GM19035 (cell line): Measurements from ENCODE around the gene RGS5.

Experiments used
- ATAC-seq: cut with Tn5 transposase; IDR thresholded peaks from one replicate; pipeline ENCODE4 v1.9.1; 2021; ENCODE audit not compliant: unreplicated experiment

The RGS5 gene

DNA sequence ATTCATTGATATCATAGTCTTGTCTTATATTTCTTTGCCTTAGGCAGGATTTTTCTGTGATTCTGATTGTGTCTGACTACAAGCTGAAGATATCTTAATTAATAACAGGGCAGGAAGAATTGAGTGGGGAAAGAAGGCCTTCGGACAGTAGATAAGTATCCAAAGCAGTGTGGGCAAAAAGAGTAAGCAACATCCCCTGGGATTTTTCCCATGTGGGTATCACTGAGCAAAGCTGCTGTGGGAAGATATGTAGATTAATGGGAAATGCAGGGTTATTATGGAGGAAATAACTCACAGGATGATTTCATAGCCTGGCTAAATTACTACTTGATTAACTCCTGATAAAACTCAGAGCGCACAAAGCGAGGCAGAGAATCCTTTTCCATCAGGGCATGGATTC lies 55.7 kb downstream of the RGS5 start:
- no peak for ATAC-seq

DNA sequence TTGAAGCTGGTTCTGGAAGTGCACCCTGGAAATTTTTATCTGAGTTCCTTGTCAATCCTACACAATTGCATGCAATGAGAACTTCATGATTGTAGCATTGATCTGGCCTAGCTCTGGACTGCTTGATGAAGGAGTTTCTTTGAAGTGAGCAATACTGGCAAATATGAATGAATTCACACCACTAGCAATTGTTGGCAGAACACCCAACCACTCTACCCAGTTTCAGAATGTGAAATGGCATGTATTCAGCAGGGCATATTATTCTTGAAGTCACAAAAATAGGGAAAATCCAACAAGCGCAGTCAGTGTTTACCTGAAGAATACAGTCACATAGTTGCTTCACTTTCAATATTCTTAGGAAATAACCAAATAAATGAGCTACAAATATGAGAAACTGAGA lies 57.3 kb downstream of the RGS5 start:
- no peak for ATAC-seq

DNA sequence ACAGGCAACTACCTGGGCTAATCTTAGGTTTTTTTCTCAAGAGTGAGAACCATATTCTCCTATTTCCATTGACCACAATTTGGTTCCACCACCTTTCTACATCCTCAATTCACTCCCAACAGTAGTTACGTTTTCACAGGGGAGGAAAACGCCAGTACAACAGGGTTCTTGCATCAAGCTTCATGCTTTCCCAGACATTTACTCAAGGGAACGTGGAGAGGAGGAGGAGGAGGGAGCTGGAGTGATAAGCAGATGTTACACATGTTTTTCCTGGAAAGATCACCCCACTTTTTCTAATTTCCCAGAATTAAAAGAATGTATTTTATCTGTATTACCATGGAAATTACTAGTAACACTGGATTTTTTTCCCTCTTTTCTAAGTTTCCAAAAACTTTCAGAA lies 58.3 kb downstream of the RGS5 start:
- ATAC-seq: no peak

GRCh38 chr1:163142152-163142551 lies 60.6 kb downstream of the RGS5 start:
- no peak for ATAC-seq

GRCh38 chr1:163141556-163141955 lies 61.2 kb downstream of the RGS5 start:
- no peak for ATAC-seq

GRCh38 chr1:163137556-163138265 lies 65.0 kb downstream of the RGS5 start:
- ATAC-seq: no peak

DNA sequence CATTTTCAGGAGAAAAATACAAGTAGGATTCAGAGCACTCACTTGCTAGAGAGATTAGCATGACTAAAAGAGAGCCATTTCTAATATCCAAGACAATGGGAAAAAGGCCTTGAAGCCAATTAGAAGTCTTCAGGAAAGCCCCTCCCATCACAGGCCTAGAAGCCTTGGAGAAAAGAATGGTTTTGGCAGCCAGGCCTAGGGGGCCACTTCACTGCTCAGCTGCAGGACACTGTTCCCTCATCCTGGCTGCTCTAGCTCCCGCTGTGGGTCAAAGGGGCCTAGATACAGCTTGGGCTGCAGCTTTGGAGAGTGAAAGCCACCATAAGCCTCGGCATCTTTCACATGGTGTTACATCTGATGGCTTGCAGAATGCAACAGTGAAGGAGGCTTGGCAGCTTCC lies 70.7 kb downstream of the RGS5 start:
- no peak for ATAC-seq

GRCh38 chr1:163130225-163130856 lies 72.4 kb downstream of the RGS5 start:
- ATAC-seq: no peak

DNA sequence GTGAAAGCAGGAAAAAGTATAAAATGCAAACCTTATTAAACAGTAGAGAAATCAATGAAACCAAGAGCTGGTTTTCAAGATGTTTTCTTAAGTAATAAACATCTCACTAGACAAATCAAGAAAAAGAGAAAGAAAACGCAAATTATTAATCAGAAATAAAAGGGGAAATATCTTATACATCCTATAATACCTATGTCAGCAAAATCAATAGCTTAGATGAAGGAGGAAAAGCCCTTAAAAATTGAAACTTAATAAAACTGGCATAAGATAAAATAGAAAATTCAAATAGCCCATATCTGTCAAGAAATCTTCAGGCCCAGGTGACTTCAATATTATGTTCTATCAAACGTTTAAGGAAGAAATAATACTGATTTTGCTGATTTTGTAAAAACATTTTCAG lies 74.4 kb downstream of the RGS5 start:
- no peak for ATAC-seq

- no peak for ATAC-seq
Observed at GRCh38 chr1:163124812-163125211, 77.9 kb downstream of the RGS5 start.

DNA sequence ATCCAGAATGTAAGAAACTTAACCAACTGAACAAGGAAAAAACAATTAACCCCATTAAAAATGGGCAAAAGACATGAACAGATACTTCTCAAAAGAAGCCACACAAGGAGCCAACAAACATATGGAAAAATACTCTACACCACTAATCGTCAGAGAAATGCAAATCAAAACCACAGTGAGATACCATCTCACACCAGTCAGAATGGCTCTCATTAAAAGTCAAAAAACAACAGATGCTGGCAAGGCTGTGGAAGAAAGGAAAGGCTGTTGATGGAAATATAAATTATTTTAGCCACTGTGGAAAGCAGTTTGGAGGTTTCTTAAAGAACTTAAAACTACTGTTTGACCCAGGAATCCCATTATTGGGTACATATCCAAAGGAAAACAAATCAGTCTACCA lies 82.3 kb downstream of the RGS5 start:
- ATAC-seq: no peak

DNA sequence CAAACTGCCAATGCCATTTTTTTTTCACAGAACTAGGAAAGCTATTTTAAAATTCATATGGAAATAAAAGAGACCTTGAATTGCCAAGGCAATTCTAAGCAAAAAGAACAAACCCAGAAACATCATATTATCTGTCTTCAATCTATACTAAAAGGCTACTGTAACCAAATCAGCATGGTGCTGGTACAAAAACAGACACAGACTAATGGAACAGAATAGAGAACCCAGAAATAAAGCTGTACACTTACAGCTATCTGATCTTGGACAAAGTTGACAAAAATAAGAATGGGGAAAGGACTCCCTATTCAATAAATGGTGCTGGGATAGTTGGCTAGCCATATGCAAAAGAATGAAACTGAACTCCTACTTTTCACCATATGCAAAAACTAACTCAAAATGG lies 83.0 kb downstream of the RGS5 start:
- ATAC-seq: no peak

DNA sequence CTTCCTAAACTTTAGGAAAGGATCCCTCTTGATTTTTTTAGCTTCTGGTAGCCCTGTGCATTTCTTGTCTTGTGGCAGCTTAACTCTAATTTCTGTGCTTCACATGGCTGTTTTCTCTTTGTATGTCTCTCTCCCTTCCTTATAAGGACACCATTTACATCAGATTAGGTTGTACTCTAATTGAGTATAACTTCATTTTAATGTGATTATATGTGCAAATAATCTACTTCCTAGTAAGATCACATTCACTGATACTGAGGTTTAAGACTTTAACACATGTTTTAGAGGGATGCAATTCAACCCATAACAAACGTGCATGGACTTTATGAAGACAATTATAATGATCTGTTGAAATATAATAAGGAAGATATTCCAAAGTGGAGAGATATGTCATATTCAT lies 86.8 kb downstream of the RGS5 start:
- no peak for ATAC-seq

DNA sequence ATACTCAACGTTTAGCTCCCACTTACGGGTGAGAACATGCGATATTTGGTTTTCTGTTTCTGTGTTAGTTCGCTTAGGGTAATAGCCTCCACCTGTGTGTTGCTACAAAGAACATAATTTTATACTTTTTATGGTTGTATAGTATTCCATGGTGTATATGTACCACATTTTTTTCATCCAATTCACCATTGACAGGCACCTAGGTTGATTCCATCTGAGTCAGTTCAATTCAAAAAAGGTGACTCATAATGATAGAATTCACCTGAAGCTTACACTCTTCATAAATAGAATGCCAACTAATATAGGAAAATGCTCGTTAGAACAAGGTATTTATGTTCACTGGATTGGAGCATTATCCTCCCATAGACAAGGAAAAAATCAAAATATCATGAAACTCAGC lies 95.1 kb downstream of the RGS5 start:
- ATAC-seq: no peak

DNA sequence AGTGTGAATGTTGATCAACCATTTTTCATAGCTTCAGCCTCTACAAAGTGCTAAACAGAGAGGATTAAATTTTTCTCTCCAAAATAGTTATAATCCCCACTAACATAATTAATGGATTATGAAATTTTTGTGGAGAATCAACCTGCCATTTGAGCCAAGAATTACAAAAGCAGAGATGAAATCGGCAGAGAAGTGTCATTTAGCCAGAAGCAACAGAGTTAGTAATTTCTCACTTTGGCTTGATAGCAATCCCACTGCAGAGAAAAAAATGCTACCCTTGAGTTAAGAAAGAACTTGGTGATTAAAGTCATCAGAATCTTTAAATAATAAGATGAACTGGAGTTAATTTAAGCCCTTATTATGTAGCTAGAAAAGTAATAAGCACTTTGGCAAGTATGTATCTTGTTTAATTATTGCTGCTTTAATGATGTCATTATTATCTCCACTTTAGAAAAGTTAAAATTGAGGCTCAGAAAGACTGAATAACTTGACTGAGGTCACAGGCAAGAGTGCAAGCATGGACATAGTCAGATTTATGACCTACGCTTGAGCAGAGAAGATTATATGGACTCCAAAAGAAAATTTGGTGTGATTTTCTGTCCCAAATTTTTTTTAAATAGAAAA lies 96.2 kb downstream of the RGS5 start:
- no peak for ATAC-seq

DNA sequence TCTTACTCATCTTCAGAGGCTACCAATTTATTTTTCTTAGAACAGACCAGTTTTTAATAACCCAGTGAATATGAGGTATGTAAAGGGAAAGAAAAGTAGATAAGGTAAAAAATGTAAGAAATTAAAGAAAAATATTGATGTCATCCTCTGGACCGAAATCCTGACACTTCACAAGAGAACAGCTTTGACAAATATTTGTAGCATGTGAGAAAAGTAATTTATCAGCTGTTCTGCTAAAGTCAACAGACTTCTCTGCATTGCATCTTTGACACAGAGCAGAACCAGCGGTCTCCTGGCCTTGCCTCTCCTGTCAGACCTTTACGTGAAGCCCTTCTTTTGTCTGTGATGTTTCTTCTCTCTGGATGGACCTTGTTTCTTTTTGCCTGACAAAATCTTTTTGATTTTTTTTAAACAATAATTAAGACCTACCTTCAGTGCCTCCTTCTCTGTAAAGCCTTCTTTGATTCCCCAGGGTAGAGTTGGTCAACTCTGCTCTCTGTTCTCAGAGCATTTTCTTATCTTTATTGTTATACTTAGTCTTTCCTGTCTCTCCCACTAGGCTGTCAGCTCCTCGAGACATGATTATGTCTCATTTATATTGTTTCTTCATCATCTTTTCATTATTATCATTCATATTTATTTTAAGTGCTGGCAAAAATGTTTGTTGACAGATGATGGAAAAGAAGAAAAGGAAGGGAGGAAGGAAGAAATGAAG lies 98.2 kb downstream of the RGS5 start:
- no peak for ATAC-seq

DNA sequence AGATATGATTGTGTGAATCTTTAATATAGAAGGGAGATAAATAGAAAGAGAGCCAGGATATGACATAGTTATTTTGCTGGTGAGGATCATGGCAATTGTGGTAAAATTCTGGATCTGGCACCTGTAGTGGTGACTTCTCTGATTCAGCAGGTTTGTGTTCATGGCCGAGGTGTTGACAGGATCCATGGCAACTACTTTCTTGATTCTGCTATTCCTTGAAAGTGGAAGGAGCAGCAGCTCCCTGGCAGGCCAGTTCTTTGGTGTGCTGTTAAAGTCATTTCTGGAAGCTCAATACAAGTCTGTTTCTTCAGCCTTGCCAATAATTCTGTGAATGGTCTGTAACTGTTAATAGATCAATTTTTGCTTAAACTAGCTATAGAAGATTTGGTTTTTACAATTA lies 100.1 kb downstream of the RGS5 start:
- ATAC-seq: no peak

- ATAC-seq: no peak
Observed at GRCh38 chr1:163095213-163095612, 107.5 kb downstream of the RGS5 start.

DNA sequence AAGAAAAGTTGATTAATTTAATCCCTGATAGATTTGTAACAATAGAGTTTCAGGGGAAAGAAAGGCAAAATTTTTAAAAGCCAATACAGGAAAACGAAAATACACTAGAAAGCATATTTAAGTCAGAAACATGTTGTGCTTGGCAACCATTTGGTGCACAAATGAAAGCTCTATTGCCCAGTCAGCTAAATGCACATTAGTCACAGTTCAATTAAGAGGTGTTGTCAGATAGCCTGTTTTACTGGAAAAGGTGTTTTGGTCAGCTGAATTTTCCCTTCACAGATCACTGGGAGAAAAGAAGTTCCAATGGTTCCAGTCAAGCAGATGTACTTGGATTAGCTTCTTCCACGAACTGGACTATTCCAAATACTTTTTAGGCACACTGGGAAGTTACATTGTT lies 108.1 kb downstream of the RGS5 start:
- no peak for ATAC-seq

DNA sequence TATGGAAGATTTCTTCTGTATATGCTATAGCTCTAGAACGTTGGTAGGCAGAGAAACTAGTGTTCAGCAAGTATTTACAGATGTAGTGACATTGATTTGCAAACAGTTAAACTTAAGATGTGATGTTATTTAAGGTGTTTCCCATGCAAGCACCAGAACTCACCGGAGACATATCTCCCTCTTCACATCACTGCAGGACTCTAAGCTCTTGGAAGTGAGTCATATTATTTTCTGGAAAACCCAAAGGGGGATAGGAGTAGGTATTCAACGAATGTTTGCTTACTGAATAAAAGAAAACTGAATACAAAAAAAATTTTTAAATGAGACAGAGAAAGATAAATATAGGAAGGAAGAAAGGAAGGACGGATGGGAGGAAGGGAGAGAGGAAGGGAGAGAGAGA lies 108.5 kb downstream of the RGS5 start:
- ATAC-seq: no peak

DNA sequence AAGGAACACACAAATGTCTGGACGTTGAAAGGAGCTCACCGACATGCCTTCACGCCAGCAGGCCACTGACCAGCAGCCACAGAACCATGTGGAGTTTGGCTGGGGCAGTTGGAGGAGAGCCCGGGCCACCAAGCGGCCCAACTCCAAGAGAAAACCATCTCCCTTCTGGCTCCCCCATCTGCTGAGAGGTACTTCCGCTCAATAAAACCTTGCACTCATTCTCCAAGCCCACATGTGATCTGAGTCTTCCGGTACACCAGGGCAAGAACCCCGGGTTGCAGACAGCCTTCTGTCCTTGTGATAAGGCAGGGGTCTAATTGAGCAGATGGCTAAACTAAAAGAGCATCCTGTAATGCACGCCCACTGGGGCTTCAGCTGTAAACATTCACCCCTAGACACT lies 109.1 kb downstream of the RGS5 start:
- ATAC-seq: no peak

GRCh38 chr1:163093169-163093568 lies 109.5 kb downstream of the RGS5 start:
- no peak for ATAC-seq
